ENCODE measurements around the gene KDELR3. TPM values are rescaled to one million over a fixed set of nuclear protein-coding genes. Genes with fewer than 3 reads are reported as not detected.

Gene KDELR3
- total and polyA plus RNA-seq, 2 donors, result 1.9 to 2.3 TPM

GRCh38 chr22:38435010-38435409 is 32.9 kb upstream of the KDELR3 start:
- Histone ChIP-seq H3K36me3 (ENCODE audit: control insufficient read depth in 2 of 2, insufficient read depth in 2 of 2, low read length in 1 of 2) (no peaks in the 10 kb centered on the region), H3K4me1 (ENCODE audit: control insufficient read depth in 2 of 2, insufficient read depth in 2 of 2, low read length in 2 of 2) (no peaks in the 10 kb centered on the region), H3K4me3 (ENCODE audit: low read length in 2 of 2) (no peak overlapping the region), H3K27ac (ENCODE audit: low read depth in 1 of 2, low read length in 1 of 2) (no peak overlapping the region), H3K27me3 (ENCODE audit: control insufficient read depth in 2 of 2, insufficient read depth in 1 of 2, low read length in 1 of 2) (no peaks in the 10 kb centered on the region), H3K9me3 (ENCODE audit: control insufficient read depth in 2 of 2, insufficient read depth in 1 of 2, low read length in 1 of 2) (no peaks in the 10 kb centered on the region)
- no peak for DNase-seq (ENCODE audit: low read depth in 6 of 9, low spot score in 9 of 9)
- WGBS, result 91% methylated on average over 4 of the region's 4 CpGs

- Histone ChIP-seq H3K9me3 (ENCODE audit: control insufficient read depth in 2 of 2, insufficient read depth in 1 of 2, low read length in 1 of 2) (no peaks in the 10 kb centered on the region), H3K27me3 (ENCODE audit: control insufficient read depth in 2 of 2, insufficient read depth in 1 of 2, low read length in 1 of 2) (peaks cover 0 to 3% of the 10 kb centered on the region in 2 donors), H3K4me3 (ENCODE audit: low read length in 2 of 2) (no peak overlapping the region), H3K27ac (ENCODE audit: low read depth in 1 of 2, low read length in 1 of 2) (no peak overlapping the region), H3K4me1 (ENCODE audit: control insufficient read depth in 2 of 2, insufficient read depth in 2 of 2, low read length in 2 of 2) (no peaks in the 10 kb centered on the region), H3K36me3 (ENCODE audit: control insufficient read depth in 2 of 2, insufficient read depth in 2 of 2, low read length in 1 of 2) (no peaks in the 10 kb centered on the region)
- WGBS, result 90% methylated on average over 4 of the region's 4 CpGs
- no peak for DNase-seq (ENCODE audit: low read depth in 6 of 9, low spot score in 9 of 9)
Measured at GRCh38 chr22:38435965-38436364, 31.9 kb upstream of the KDELR3 start.

DNA sequence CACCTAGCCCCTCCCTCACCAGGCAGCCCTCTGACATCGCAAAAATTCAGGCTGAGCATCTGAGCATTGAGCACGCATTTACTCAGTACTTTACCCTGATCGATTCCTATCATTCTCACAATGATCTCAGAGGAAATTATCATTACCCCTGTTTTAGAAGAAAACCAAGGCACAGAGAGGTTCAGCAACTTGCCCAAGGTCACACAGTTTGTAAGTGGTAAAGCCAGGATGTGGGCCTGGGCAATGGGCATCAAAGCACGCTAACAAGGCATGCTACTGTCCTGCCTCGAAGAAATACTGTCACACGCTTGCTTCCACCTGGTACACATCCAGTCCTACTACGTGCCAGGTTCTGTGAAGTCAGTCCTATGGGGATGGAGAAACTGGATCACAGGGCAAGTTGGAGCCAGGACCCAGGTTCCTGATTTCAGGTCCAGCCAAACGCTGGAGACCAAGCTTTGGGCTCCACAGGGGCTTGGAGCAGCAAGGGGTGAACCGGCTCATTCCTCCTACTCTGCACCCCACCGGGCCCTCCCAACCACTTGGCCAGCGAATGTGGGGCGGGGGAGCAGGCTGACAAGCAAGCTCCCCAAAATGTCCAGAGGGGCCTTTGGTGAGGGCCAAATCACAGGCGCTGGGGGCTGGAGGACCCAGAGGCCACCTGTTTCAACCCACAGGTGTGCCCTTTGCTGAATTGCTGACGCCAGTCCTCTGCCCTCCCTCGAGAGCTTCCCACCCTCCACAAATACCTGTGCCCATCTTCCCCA is 31.1 kb upstream of the KDELR3 start:
- Histone ChIP-seq H3K4me1 (ENCODE audit: control insufficient read depth in 2 of 2, insufficient read depth in 2 of 2, low read length in 2 of 2) (no peaks in the 10 kb centered on the region), H3K27me3 (ENCODE audit: control insufficient read depth in 2 of 2, insufficient read depth in 1 of 2, low read length in 1 of 2) (peaks cover 0 to 9% of the 10 kb centered on the region in 2 donors), H3K27ac (ENCODE audit: low read depth in 1 of 2, low read length in 1 of 2) (no peak overlapping the region), H3K36me3 (ENCODE audit: control insufficient read depth in 2 of 2, insufficient read depth in 2 of 2, low read length in 1 of 2) (no peaks in the 10 kb centered on the region), H3K9me3 (ENCODE audit: control insufficient read depth in 2 of 2, insufficient read depth in 1 of 2, low read length in 1 of 2) (no peaks in the 10 kb centered on the region), H3K4me3 (ENCODE audit: low read length in 2 of 2) (no peak overlapping the region)
- 94% methylated on average over 15 of the region's 15 CpGs for WGBS
- DNase-seq (ENCODE audit: low read depth in 6 of 9, low spot score in 9 of 9), result no peak

DNA sequence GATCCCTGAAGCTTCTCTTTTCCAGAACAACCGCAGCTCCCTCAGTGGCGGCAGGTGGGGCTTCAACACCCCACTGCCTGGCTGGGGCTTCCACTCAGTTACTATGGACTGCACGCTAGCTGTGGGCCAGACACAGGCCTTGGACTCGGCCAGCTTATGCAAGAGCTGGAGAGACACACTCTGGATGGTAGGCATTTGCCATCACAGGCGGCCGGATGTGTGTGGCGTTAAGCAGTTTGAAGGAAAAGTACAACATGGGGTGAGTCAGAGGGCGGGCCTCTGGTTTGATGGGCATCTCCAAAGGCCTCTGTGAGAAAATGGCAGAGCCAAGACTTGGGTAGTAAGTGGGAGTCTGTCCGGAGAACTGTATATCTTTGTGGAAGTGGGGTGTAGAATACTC is 30.5 kb upstream of the KDELR3 start:
- H3K9me3 ChIP-seq (ENCODE audit: control insufficient read depth in 2 of 2, insufficient read depth in 1 of 2, low read length in 1 of 2), result no peaks in the 10 kb centered on the region
- no peaks in the 10 kb centered on the region for H3K36me3 ChIP-seq (ENCODE audit: control insufficient read depth in 2 of 2, insufficient read depth in 2 of 2, low read length in 1 of 2)
- H3K4me1 ChIP-seq (ENCODE audit: control insufficient read depth in 2 of 2, insufficient read depth in 2 of 2, low read length in 2 of 2), result no peaks in the 10 kb centered on the region
- no peak overlapping the region for H3K27ac ChIP-seq (ENCODE audit: low read depth in 1 of 2, low read length in 1 of 2)
- peaks cover 0 to 9% of the 10 kb centered on the region in 2 donors for H3K27me3 ChIP-seq (ENCODE audit: control insufficient read depth in 2 of 2, insufficient read depth in 1 of 2, low read length in 1 of 2)
- 98% methylated on average over 9 of the region's 9 CpGs for WGBS
- no peak for DNase-seq (ENCODE audit: low read depth in 6 of 9, low spot score in 9 of 9)
- no peak overlapping the region for H3K4me3 ChIP-seq (ENCODE audit: low read length in 2 of 2)

DNA sequence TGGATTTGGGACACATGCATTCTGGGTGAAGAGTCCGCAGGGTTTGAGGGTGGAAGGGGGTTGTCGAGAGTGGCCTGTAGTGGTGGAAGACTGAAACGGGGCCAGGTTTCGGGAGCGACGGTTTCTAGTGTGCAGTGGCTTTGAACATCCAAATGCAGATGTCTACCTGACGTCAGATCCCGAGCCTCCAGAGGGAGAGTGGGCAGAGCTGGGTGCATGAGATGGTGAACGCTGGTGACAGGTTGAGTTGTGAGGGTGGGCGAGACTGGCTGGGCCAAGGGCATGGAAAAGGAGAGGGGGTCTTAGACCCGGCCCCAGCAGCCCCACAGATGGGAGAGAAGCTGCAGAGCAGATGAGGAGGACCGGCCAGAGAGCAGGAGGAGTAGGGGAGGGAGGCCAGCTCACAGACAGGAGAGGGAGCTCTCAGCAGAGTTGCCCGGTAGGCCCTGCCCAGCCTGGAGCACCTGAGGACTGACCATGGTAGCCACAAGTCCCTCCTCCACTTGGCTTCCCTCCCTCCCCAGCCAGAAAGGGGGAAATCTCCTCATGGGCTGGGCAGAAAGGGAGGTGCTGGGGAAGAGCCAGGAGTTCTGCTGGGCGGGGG is 27.0 kb upstream of the KDELR3 start:
- WGBS, result 93% methylated on average over 14 of the region's 14 CpGs
- no peaks in the 10 kb centered on the region for H3K36me3 ChIP-seq (ENCODE audit: control insufficient read depth in 2 of 2, insufficient read depth in 2 of 2, low read length in 1 of 2)
- no peaks in the 10 kb centered on the region for H3K9me3 ChIP-seq (ENCODE audit: control insufficient read depth in 2 of 2, insufficient read depth in 1 of 2, low read length in 1 of 2)
- no peak overlapping the region for H3K27ac ChIP-seq (ENCODE audit: low read depth in 1 of 2, low read length in 1 of 2)
- H3K4me1 ChIP-seq (ENCODE audit: control insufficient read depth in 2 of 2, insufficient read depth in 2 of 2, low read length in 2 of 2), result no peaks in the 10 kb centered on the region
- DNase-seq (ENCODE audit: low read depth in 6 of 9, low spot score in 9 of 9), result no peak
- peaks cover 0 to 32% of the 10 kb centered on the region in 2 donors for H3K27me3 ChIP-seq (ENCODE audit: control insufficient read depth in 2 of 2, insufficient read depth in 1 of 2, low read length in 1 of 2)
- H3K4me3 ChIP-seq (ENCODE audit: low read length in 2 of 2), result no peak overlapping the region

- H3K4me1 ChIP-seq (ENCODE audit: control insufficient read depth in 2 of 2, insufficient read depth in 2 of 2, low read length in 2 of 2), result no peaks in the 10 kb centered on the region
- 88% methylated on average over 16 of the region's 16 CpGs for WGBS
- no peak for DNase-seq (ENCODE audit: low read depth in 6 of 9, low spot score in 9 of 9)
- no peak overlapping the region for H3K27ac ChIP-seq (ENCODE audit: low read depth in 1 of 2, low read length in 1 of 2)
- H3K4me3 ChIP-seq (ENCODE audit: low read length in 2 of 2), result no peak overlapping the region
- H3K9me3 ChIP-seq (ENCODE audit: control insufficient read depth in 2 of 2, insufficient read depth in 1 of 2, low read length in 1 of 2), result no peaks in the 10 kb centered on the region
- H3K36me3 ChIP-seq (ENCODE audit: control insufficient read depth in 2 of 2, insufficient read depth in 2 of 2, low read length in 1 of 2), result no peaks in the 10 kb centered on the region
- H3K27me3 ChIP-seq (ENCODE audit: control insufficient read depth in 2 of 2, insufficient read depth in 1 of 2, low read length in 1 of 2), result peaks cover 0 to 37% of the 10 kb centered on the region in 2 donors
Measured at GRCh38 chr22:38441620-38442287, 26.1 kb upstream of the KDELR3 start.

DNA sequence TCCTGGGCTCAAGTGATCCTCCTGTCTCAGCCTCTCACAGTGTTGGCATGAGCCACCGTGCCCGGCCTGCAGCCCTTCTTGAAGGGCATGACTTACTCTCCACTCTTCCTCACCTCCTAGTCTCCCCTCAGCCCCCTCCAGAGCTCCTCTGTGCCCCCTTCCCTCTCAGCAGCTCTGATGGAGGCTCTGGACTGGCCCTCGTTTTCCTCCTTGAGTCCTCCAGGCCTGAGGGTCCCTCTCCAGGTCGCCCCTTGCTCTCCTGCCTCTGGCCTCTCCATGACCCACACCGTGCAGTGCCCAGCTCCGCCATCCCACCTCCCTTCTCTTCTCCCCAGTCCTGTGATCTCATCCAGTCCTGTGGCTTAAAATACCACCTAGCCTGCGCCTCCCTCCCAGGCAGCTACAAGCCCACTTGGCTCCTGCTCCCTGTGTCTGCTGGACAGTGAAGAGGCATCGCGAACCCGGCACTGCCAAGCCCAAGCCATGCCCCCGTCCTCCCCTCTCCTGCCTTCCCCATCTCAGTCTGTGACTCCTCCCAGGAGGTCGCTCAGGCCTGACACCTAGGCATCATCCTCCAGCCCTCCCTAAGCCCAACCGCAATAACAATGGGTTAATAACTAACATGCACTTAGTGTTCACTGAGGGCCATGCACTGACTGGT is 24.8 kb upstream of the KDELR3 start:
- WGBS, result 92% methylated on average over 13 of the region's 13 CpGs
- peaks cover 0 to 44% of the 10 kb centered on the region in 2 donors for H3K27me3 ChIP-seq (ENCODE audit: control insufficient read depth in 2 of 2, insufficient read depth in 1 of 2, low read length in 1 of 2)
- H3K27ac ChIP-seq (ENCODE audit: low read depth in 1 of 2, low read length in 1 of 2), result no peak overlapping the region
- no peak for DNase-seq (ENCODE audit: low read depth in 6 of 9, low spot score in 9 of 9)
- H3K4me1 ChIP-seq (ENCODE audit: control insufficient read depth in 2 of 2, insufficient read depth in 2 of 2, low read length in 2 of 2), result no peaks in the 10 kb centered on the region
- no peaks in the 10 kb centered on the region for H3K9me3 ChIP-seq (ENCODE audit: control insufficient read depth in 2 of 2, insufficient read depth in 1 of 2, low read length in 1 of 2)
- no peak overlapping the region for H3K4me3 ChIP-seq (ENCODE audit: low read length in 2 of 2)
- H3K36me3 ChIP-seq (ENCODE audit: control insufficient read depth in 2 of 2, insufficient read depth in 2 of 2, low read length in 1 of 2), result peaks cover 0 to 3% of the 10 kb centered on the region in 2 donors

DNA sequence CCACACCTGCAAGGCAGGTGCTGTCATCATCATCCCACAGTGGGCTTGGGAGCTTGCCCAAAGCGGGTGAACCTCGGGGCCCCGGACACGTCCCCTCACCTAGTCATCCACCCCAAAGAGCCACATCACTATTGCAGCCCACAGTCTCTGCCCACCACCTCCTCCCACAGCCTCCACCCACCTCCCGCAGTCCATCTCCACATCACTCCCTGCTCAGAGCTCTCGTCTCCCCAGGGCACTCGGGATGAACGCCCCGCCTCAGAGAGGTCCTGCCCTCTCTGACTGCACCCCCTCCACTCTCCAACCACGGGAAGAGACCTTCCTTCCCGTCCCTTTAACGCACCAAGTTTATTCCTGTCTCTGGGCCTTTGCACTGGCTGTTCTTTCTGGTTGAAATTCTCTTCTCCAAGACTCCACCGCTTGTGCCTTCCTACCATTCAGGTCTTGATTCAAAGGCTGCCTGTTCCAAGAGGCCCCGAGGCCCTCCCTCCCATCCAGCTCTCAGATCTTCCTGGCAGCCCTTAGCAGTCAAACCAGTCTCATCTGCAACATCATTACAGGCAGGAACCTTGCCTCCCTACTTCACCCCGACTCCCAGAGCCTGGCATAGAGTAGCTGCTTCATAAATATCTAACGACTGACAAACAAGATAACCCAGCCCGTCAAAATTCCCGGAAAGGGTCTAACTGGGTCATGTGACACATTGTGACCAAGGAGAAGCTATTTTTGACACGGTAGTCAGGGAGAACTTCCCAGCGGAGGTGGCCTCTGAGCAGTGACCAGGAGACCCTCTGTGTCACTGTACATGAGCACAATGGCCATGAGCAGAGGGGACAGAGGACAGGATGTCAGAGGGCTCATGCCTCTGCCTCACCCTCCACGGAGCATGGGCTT is 24.0 kb upstream of the KDELR3 start:
- H3K27ac ChIP-seq (ENCODE audit: low read depth in 1 of 2, low read length in 1 of 2), result no peak overlapping the region
- no peaks in the 10 kb centered on the region for H3K4me1 ChIP-seq (ENCODE audit: control insufficient read depth in 2 of 2, insufficient read depth in 2 of 2, low read length in 2 of 2)
- peaks cover 0 to 3% of the 10 kb centered on the region in 2 donors for H3K36me3 ChIP-seq (ENCODE audit: control insufficient read depth in 2 of 2, insufficient read depth in 2 of 2, low read length in 1 of 2)
- peaks cover 0 to 52% of the 10 kb centered on the region in 2 donors for H3K27me3 ChIP-seq (ENCODE audit: control insufficient read depth in 2 of 2, insufficient read depth in 1 of 2, low read length in 1 of 2)
- WGBS, result 80% methylated on average over 21 of the region's 21 CpGs
- H3K9me3 ChIP-seq (ENCODE audit: control insufficient read depth in 2 of 2, insufficient read depth in 1 of 2, low read length in 1 of 2), result no peaks in the 10 kb centered on the region
- no peak overlapping the region for H3K4me3 ChIP-seq (ENCODE audit: low read length in 2 of 2)
- no peak for DNase-seq (ENCODE audit: low read depth in 6 of 9, low spot score in 9 of 9)
